A375 (cell line): ENCODE measurements around the gene PPP1R13B. TPM values are rescaled to one million over a fixed set of nuclear protein-coding genes. Genes with fewer than 3 reads are reported as not detected.

Experiments
- small RNA-seq: library from RNA; depleted of rRNA; stranded (forward); fragments of <200 nt; gene quantifications from one replicate; pipeline ENCODE3, GENCODE V24; 2014
- total RNA-seq: library from RNA; depleted of rRNA; stranded (reverse); fragments of >200 nt; shearing (Covaris generic); gene quantifications from 2 replicates; pipeline ENCODE4 v1.2.3, GENCODE V29; 2014; rRNA removed

Gene PPP1R13B, protein sequence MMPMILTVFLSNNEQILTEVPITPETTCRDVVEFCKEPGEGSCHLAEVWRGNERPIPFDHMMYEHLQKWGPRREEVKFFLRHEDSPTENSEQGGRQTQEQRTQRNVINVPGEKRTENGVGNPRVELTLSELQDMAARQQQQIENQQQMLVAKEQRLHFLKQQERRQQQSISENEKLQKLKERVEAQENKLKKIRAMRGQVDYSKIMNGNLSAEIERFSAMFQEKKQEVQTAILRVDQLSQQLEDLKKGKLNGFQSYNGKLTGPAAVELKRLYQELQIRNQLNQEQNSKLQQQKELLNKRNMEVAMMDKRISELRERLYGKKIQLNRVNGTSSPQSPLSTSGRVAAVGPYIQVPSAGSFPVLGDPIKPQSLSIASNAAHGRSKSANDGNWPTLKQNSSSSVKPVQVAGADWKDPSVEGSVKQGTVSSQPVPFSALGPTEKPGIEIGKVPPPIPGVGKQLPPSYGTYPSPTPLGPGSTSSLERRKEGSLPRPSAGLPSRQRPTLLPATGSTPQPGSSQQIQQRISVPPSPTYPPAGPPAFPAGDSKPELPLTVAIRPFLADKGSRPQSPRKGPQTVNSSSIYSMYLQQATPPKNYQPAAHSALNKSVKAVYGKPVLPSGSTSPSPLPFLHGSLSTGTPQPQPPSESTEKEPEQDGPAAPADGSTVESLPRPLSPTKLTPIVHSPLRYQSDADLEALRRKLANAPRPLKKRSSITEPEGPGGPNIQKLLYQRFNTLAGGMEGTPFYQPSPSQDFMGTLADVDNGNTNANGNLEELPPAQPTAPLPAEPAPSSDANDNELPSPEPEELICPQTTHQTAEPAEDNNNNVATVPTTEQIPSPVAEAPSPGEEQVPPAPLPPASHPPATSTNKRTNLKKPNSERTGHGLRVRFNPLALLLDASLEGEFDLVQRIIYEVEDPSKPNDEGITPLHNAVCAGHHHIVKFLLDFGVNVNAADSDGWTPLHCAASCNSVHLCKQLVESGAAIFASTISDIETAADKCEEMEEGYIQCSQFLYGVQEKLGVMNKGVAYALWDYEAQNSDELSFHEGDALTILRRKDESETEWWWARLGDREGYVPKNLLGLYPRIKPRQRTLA
- 6.1 and 7.7 TPM in 2 replicates for total RNA-seq

GRCh38 chr14:103847451-103848174 is at the start of gene PPP1R13B:
Gene PPP1R13B (minus strand): TSS chr14:103847575. CDS start chr14:103847307, 268 bp downstream.

GRCh38 chr14:103715052-103716000 is 132.0 kb downstream of the PPP1R13B start, which contains the start of the genes XRCC3 and ZFYVE21:
Gene XRCC3 (minus strand): TSS chr14:103715451. CDS start chr14:103711087, 4,364 bp downstream.
Gene ZFYVE21 (plus strand): TSS chr14:103715810. CDS start chr14:103715842, 32 bp downstream.

Small RNAs within 50 kb of the gene (small RNA-seq; reads per million reads assigned to genes)
- gene RF00019 (not detected), gene RF00280 (not detected)

Other genes starting within 250 kb of the PPP1R13B start
- 189 and 272 TPM in 2 replicates for gene KLC1, start 218.4 kb downstream of the PPP1R13B start, total RNA-seq
- 40.6 and 43.3 TPM in 2 replicates for gene XRCC3, start 132.1 kb downstream of the PPP1R13B start, total RNA-seq
- 13.8 and 15.4 TPM in 2 replicates for gene ZFYVE21, start 131.8 kb downstream of the PPP1R13B start, total RNA-seq
- gene TDRD9, start 80.9 kb upstream of the PPP1R13B start, total RNA-seq = not detected in 2 replicates
- not detected in 2 replicates for gene RD3L, start 95.0 kb upstream of the PPP1R13B start, total RNA-seq
- gene ASPG, start 238.1 kb upstream of the PPP1R13B start, total RNA-seq = not detected in 2 replicates